Hepatic stellate cell (primary cell): ENCODE results near the gene ATXN10.
A peak's percentile ranks its signal among the peaks of the same experiment; 100 is the strongest.
"Not testable (repeated sequence)": the region's sequence is repeated elsewhere in the genome, so short reads cannot be mapped to it uniquely, and the experiment has no call there.

Source experiments
- DNase-seq: peaks from one replicate; pipeline ENCODE4 v3.0.0; 2011; ENCODE audit warnings: low spot score

ATXN10 gene

GRCh38 chr22:45678961-45679912 is 7.6 kb downstream of the ATXN10 start:
- no peak for DNase-seq

DNA sequence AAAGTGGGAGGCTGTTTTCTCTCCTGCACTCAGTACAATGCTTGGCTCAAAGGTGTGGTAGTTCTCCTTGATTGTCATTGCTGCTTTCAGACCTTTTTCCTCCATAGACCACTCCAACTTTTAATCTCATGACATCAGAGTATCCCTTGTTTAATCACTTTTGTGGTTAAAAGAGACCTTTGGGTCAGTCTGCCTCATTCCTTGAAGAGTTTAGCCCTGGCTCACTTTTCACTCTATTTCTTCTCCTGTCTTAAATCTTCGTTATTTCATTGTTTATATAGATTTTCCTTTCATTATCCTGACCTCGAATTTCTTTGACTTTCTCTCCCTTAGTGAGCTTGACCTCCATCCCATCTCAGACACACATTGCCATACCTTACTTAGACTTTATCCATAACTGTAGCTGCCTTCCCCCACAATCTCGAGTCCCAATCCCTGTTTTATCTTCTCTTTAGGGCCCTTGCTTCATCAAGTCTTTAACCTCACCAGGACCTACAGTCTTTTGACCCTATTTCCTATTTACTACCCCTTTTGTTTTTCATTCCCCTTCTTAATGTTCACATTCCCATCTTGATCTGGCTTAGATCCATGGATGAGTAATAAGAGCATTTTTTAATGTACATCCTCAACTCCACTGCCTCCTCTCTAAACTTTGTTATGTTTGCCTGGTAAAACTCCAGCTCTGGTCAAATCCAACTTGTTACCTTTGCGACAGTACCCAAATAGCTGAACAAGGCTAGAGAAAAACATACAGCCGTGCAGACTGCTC is 9.5 kb downstream of the ATXN10 start:
- peak; percentile 54 for DNase-seq

DNA sequence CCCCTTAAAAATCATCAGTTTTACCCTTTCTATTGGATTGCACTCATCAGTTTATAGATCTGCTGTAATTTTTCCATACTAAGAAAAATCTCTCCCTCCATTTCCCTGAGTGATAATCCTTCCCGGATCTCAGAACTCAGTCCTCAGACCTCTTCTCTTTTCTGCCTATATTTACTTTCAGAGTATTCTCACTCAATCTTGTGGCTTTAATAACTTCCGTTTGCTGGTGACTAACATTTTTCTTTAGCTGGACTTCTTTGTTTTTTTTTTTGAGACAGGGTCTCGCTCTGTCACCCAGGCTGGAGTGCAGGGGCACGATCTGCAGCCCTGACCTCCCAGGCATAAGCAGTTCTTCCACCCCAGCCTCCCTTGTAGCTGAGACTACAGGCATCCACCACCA is 10.4 kb downstream of the ATXN10 start:
- DNase-seq, result no peak

- DNase-seq, result not testable (repeated sequence)
These were observed 11.1 kb downstream of the ATXN10 start for GRCh38 chr22:45682773-45683172.

DNA sequence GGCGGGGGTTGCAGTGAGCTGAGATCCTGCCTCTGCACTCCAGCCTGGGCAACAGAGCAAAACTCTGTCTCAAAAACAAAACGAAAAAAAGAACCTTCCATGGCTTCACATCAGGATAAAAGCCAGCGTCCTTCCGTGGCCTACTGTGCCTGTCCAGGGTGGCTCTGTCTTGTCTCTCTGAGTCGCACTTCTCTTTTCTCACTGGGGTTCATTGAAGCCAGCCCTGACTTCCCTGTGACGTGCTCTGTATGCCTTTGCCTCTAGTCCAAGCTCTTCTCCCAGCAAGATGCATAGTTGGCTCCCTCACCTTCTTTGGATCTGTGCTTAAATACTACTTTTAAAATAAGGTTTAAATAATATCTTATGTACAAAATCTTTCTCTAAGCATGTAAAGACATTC is 11.6 kb downstream of the ATXN10 start:
- no peak for DNase-seq

DNA sequence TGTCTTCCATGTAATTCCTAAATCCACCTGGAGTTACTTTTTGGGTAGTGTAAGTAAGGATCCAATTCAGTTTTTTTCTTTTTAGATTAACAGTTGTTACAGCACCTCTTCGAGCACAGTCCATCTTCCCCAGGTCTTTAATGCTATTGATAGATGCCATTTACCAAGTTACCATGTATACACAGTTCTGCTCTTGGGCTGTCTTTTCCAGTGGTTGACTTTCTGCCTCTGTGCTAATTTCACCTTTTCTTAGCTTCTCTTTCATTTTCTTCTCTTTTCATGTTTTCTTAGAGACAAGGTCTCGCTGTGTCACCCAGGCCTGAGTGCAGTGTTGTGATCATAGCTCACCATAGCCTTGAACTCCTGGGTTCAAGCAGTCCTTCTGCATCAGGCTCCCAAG is 12.0 kb downstream of the ATXN10 start:
- DNase-seq, result no peak

GRCh38 chr22:45684169-45684568 is 12.5 kb downstream of the ATXN10 start:
- DNase-seq, result no peak

DNA sequence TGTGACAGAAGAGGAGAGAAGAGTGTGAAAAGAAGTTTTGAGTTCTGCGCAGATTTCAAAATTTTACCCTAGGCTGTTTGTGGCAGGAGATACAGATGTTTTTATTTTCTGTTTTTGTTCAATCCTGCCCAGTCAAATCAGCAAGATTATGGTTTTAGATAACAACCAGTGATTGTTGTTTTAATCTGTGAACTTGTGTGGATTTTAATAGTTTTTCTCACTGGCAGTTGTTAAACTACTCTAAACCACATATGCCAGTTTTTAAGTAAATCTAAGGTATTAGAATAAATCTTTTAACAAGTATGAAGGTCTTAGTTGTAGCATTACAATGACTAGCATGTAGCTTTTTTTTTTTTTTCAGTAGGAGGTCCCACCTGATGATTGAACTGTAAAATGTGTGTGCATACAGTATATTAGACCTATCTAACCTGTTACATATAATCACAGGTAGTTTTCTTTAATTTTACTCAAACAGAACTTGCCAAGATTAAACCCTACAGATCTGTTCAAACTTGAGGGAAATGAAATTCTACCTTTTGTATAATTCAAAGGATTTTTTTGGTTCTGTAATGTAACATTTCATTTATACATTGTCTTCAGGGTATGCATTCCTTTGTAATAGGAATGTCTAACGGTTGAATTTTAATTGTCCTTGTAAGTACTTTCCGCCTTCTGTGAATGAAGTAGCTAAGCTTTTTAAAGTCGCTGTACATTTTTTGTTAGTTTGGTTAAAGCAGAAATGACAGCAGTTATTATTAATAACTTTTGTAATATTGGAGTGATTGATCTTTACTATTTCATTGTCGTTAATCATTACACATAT is 13.3 kb downstream of the ATXN10 start:
- DNase-seq, result no peak

DNA sequence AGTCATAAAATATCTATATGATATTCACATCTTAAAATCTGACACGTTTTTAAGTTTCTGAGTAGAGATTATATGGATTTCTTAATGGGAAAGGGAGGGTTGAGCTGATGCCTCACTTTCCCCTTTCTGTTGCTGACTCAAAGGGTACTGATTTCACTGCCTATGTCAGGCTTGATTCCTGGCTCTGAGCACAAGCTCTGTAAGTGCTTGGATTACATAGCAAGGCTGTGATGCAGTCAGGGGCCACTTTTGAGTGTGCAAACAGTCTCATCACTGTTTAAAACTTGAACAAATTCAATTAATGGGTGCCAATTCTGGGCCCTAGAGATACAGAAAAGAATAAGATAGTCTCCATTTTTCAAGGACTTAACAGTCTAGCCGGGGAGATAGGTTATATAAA is 14.4 kb downstream of the ATXN10 start:
- no peak for DNase-seq

GRCh38 chr22:45686836-45687235 is 15.2 kb downstream of the ATXN10 start:
- DNase-seq, result no peak

GRCh38 chr22:45688600-45689080 is 17.0 kb downstream of the ATXN10 start:
- peak; percentile 45 for DNase-seq

GRCh38 chr22:45689211-45689610 is 17.6 kb downstream of the ATXN10 start:
- DNase-seq, result no peak

DNA sequence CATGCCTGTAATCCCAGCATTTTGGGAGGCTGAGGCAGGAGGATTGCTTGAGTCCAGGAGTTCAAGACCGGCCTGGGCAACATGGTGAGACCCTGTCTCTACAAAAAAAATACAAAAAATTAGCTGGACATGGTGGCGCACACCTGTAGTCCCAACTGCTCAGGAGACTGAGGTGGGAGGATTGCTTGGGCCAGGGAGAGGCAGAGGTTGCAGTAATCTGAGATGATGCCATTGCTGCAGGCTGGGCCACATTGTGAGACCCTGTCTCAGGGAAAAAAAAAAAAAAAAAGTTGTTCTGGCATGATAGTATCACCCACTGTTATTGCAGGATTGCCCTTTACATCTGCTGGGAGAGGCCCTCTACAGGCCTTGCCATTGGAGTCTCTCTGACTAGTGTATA is 18.4 kb downstream of the ATXN10 start:
- no peak for DNase-seq

DNA sequence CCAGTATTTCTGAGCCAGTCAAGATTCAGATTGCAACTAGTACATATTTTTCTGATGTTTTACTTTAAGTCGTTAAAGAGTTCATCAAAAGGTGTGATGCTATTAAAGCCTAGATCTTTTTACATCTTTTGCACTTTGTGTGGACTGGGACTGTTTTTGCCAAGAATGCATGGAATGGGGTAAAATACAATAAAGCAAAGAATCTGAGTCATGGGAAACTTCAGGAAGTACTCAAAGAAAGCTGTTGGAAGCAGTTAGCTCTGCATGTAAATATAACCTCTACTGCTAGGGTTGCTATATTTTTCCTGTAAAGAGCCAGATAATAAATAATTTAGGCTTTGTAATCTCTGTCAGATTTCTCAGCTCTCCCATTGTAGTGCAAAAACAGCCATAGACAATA is 20.9 kb downstream of the ATXN10 start:
- DNase-seq, result no peak

GRCh38 chr22:45693835-45694234 is 22.2 kb downstream of the ATXN10 start:
- DNase-seq, result no peak

GRCh38 chr22:45696227-45696626 is 24.6 kb downstream of the ATXN10 start:
- no peak for DNase-seq

DNA sequence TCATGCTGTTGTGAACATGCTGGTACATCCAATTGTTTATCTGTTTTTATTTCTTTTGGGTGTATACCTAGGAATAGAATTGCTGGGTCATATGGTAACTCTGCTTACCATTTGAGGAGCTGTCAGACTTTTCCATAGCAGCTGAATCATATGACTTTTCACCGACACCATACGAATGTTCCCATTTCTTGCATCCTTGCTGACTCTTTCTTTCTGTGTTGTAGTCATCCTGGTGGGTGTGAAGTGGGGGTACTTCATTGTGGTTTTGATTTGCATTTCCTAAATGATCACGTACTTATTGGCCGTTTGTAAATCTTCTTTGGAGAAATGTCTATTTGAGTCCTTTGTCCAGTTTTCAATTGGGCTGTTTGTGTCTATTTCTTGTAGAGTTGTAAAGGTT is 26.5 kb downstream of the ATXN10 start:
- no peak for DNase-seq

DNA sequence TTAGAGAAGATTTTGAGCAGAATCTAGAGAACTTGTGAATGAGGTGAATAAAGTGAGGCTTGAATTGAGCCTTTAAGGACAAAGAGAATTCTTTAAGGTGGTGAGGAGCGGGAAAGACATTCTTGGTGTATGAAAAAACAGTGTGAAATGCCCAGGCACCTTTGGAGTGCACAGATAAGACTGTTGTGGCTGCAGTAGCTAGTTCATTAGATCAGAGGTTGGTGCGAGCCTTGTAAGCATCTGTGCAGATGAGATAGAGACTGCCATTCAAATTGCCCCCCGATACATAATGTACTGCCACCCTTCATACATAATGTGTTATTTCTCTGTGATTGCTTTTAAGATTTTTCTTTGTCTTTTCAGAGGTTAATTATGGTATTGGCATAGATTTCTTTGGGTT is 31.3 kb downstream of the ATXN10 start:
- no peak for DNase-seq

DNA sequence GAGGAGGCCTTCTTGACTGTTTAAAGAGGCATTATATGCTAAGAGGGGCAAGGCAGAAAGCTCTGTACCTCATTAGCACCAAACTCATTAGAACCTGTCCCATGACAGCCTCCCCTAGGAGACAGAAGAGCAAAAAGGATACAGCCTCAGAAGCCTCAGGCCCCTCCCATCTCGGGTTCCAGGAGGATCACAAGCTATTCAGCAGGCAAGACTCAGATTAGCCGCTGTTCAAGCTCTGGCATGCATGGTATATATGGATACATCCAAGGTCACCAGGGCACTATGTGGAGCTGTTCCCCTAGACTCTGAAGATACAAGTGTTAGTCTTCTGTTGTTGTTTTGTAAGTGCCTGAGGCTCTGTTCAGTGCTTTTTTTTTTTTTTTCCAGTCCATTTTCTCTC is 32.1 kb downstream of the ATXN10 start:
- no peak for DNase-seq

DNA sequence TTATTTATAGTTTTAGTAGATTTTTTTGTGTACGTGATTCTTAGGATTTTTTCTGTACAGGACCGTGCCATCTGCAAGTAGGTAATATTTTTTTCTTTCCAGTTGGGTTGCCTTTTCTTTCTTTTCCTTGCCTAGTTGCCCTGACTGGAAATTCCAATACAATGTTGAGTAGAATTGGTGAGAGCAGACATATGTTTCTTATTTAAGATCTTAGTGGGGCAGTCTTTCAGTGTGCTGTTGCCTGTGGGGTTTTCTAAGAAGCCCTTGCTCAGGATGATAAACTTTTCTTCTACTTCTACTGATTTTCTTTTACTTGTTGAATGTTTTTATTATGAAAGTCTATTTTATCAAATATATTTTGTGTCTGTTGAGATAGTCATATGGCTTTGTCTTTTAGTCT is 33.0 kb downstream of the ATXN10 start:
- no peak for DNase-seq

DNA sequence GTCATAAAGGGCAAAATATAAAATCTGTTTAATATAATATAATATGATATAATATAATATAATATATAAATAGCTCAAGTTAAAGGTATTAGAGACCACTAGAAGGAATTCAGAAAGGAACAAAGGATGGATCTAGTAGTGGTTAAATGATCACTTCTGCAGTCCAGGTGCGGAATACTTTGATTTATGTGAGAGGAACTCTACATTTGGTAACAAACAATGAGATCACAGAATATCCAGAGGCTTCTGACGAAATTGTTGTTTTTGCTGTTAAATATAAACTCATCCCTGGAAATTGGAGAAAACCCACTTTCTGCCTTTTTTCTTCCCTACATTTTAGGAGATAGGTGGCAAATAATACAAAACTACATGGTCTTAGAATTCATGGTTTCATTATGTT is 36.0 kb downstream of the ATXN10 start:
- DNase-seq, result no peak

- DNase-seq, result no peak
These were observed 36.5 kb downstream of the ATXN10 start for GRCh38 chr22:45708145-45708544.
